H9 (cell line): ENCODE data around the gene TPPP. TPM values are rescaled to one million over a fixed set of nuclear protein-coding genes. Genes with fewer than 3 reads are reported as not detected.
"Not testable (repeated sequence)": the region's sequence is repeated elsewhere in the genome, so short reads cannot be mapped to it uniquely, and the experiment has no call there.

ENCODE experiments used
- DNase-seq: peaks from one replicate; pipeline ENCODE4 v3.0.0-alpha.2; 2017
- H2AFZ ChIP-seq: one replicate; pipeline ENCODE4 v1.6.1; 2013; ENCODE audit warnings: mild to moderate bottlenecking, low read length, control low read depth, moderate library complexity
- H2AK5ac ChIP-seq: 2 replicates; pipeline ENCODE4 v1.6.1; 2013; ENCODE audit warnings: low read length, control low read depth, mixed read lengths; ENCODE audit not compliant: insufficient read length
- H2BK120ac ChIP-seq: one replicate; pipeline ENCODE4 v1.6.1; 2013; ENCODE audit warnings: low read depth, mild to moderate bottlenecking, low read length, control low read depth, inconsistent platforms; ENCODE audit not compliant: poor library complexity, severe bottlenecking
- H2BK12ac ChIP-seq: 2 replicates; pipeline ENCODE4 v1.6.1; 2013; ENCODE audit warnings: low read length, control low read depth, mixed read lengths, low read depth; ENCODE audit not compliant: insufficient read length
- H2BK15ac ChIP-seq: 2 replicates; pipeline ENCODE4 v1.6.1; 2013; ENCODE audit warnings: low read depth, low read length, control low read depth
- H2BK20ac ChIP-seq: one replicate; pipeline ENCODE4 v1.6.1; 2013; ENCODE audit warnings: low read depth, mild to moderate bottlenecking, low read length, control low read depth, inconsistent platforms; ENCODE audit not compliant: poor library complexity, severe bottlenecking
- H2BK5ac ChIP-seq: 2 replicates; pipeline ENCODE4 v1.6.1; 2013; ENCODE audit warnings: low read length, control low read depth, mixed read lengths; ENCODE audit not compliant: insufficient read length
- H3K14ac ChIP-seq: 2 replicates; pipeline ENCODE4 v1.6.1; 2013; ENCODE audit warnings: low read length, control low read depth; ENCODE audit not compliant: insufficient read depth
- H3K18ac ChIP-seq: 2 replicates; pipeline ENCODE4 v1.6.1; 2013; ENCODE audit warnings: low read depth, mild to moderate bottlenecking, mixed read lengths, low read length, control low read depth; ENCODE audit not compliant: insufficient read length
- H3K23ac ChIP-seq: 2 replicates; pipeline ENCODE4 v1.6.1; 2013; ENCODE audit warnings: low read length, control low read depth, mixed read lengths, low read depth; ENCODE audit not compliant: insufficient read length
- H3K23me2 ChIP-seq: 2 replicates; pipeline ENCODE4 v1.6.1; 2013; ENCODE audit warnings: low read depth, mild to moderate bottlenecking, mixed read lengths, low read length, control low read depth; ENCODE audit not compliant: insufficient read length, poor library complexity, severe bottlenecking
- H3K27ac ChIP-seq: 2 replicates; pipeline ENCODE4 v1.5.1; 2013; ENCODE audit warnings: low read length, control low read depth, mixed read lengths, low read depth; ENCODE audit not compliant: insufficient read length
- H3K27me3 ChIP-seq: 2 replicates; pipeline ENCODE4 v1.6.1; 2013; ENCODE audit warnings: low read length, control low read depth, inconsistent platforms; ENCODE audit not compliant: insufficient read depth
- H3K4ac ChIP-seq: 2 replicates; pipeline ENCODE4 v1.6.1; 2013; ENCODE audit warnings: low read depth, mild to moderate bottlenecking, control low read depth, inconsistent platforms, low read length, moderate library complexity
- H3K4me1 ChIP-seq: 2 replicates; pipeline ENCODE4 v1.6.1; 2013; ENCODE audit warnings: low read length, control low read depth, inconsistent platforms; ENCODE audit not compliant: insufficient read depth
- H3K4me2 ChIP-seq: 2 replicates; pipeline ENCODE4 v1.6.1; 2013; ENCODE audit warnings: low read length, control low read depth, mixed read lengths; ENCODE audit not compliant: insufficient read length, insufficient read depth
- H3K56ac ChIP-seq: 2 replicates; pipeline ENCODE4 v1.6.1; 2013; ENCODE audit warnings: low read depth, mild to moderate bottlenecking, mixed read lengths, low read length, control low read depth; ENCODE audit not compliant: insufficient read length
- H3K79me1 ChIP-seq: 2 replicates; pipeline ENCODE4 v1.6.1; 2013; ENCODE audit warnings: low read depth, mild to moderate bottlenecking, moderate library complexity, low read length, control low read depth, inconsistent platforms; ENCODE audit not compliant: insufficient read depth, poor library complexity, severe bottlenecking
- H3K79me2 ChIP-seq: 2 replicates; pipeline ENCODE4 v1.6.1; 2013; ENCODE audit warnings: low read length, control low read depth, inconsistent platforms; ENCODE audit not compliant: insufficient read depth
- H3K9ac ChIP-seq: 2 replicates; pipeline ENCODE4 v1.6.1; 2013; ENCODE audit warnings: low read length, control low read depth, mixed read lengths; ENCODE audit not compliant: insufficient read length; ENCODE audit errors: extremely low read depth
- H3K9me3 ChIP-seq: one replicate; pipeline ENCODE4 v1.6.1; 2013; ENCODE audit warnings: low read depth, low read length, inconsistent platforms; ENCODE audit not compliant: control insufficient read depth
- H3T11ph ChIP-seq: one replicate; pipeline ENCODE4 v1.6.1; 2013; ENCODE audit warnings: mild to moderate bottlenecking, low read length, control low read depth, inconsistent platforms
- H4K20me1 ChIP-seq: one replicate; pipeline ENCODE4 v1.6.1; 2013; ENCODE audit not compliant: control insufficient read depth, insufficient read length, insufficient read depth
- H4K5ac ChIP-seq: 2 replicates; pipeline ENCODE4 v1.6.1; 2013; ENCODE audit warnings: low read depth, mild to moderate bottlenecking, mixed read lengths, low read length, control low read depth; ENCODE audit not compliant: insufficient read length
- H4K8ac ChIP-seq: replicated peaks from 2 replicates; pipeline ENCODE4 v1.6.1; 2013; ENCODE audit warnings: low read length, control low read depth, mixed read lengths, low read depth; ENCODE audit not compliant: insufficient read length
- H4K91ac ChIP-seq: 2 replicates; pipeline ENCODE4 v1.6.1; 2013; ENCODE audit warnings: low read depth, mild to moderate bottlenecking, moderate library complexity, mixed read lengths, low read length, control low read depth; ENCODE audit not compliant: insufficient read length
- H3K27ac Mint-ChIP-seq, 3 experiments: 2 replicates in 2 of 3; 3 replicates in 1 of 3; pipeline ENCODE4 v1.8.0; 2020 to 2021; ENCODE audit warnings: mixed read lengths in 3 of 3, mild to moderate bottlenecking in 1 of 3, moderate library complexity in 1 of 3
- H3K27me3 Mint-ChIP-seq: 2 replicates; pipeline ENCODE4 v1.8.0; 2021; ENCODE audit warnings: low read depth, mild to moderate bottlenecking, moderate library complexity, mixed read lengths
- H3K36me3 Mint-ChIP-seq, 3 experiments: 2 replicates in 2 of 3; 3 replicates in 1 of 3; pipeline ENCODE4 v1.8.0; 2020 to 2021; ENCODE audit warnings: low read depth in 3 of 3, mixed read lengths in 3 of 3; ENCODE audit not compliant: insufficient read depth in 1 of 3
- H3K4me1 Mint-ChIP-seq, 2 experiments: 2 replicates each; pipeline ENCODE4 v1.8.0; 2020; ENCODE audit warnings: mixed read lengths in 2 of 2
- H3K4me3 Mint-ChIP-seq, 2 experiments: 2 replicates in 1 of 2; 3 replicates in 1 of 2; pipeline ENCODE4 v1.8.0; 2020 to 2021; ENCODE audit warnings: mild to moderate bottlenecking in 2 of 2, mixed read lengths in 2 of 2, moderate library complexity in 1 of 2
- H3K9me3 Mint-ChIP-seq, 2 experiments: 2 replicates in 1 of 2; 3 replicates in 1 of 2; pipeline ENCODE4 v1.8.0; 2020; ENCODE audit warnings: mild to moderate bottlenecking in 2 of 2, mixed read lengths in 2 of 2, moderate library complexity in 1 of 2
- WGBS: extraction: QIAGEN DNeasy Blood & Tissue Kit; methylation state at CpG from one replicate; pipeline ENCODE4 v1.1.7; 2013; ENCODE audit warnings: missing lambda C conversion rate, low lambda C conversion rate, mixed read lengths; ENCODE audit not compliant: insufficient read length; ENCODE audit errors: extremely low coverage; 5-methylcytosine and 5-hydroxymethylcytosine counted together
- total RNA-seq: library from RNA; stranded (reverse); gene quantifications from 2 replicates; pipeline ENCODE4 v1.2.1, GENCODE V29; 2021

Gene TPPP
- total RNA-seq, 1 experiment from 2014 or later: 0.44 TPM

GRCh38 chr5:690293-690692 lies 2.9 kb downstream of the TPPP start:
- WGBS: no CpG with 5 or more reads among the region's 12 CpGs
- not testable (repeated sequence) for H3K9me3 ChIP-seq

DNA sequence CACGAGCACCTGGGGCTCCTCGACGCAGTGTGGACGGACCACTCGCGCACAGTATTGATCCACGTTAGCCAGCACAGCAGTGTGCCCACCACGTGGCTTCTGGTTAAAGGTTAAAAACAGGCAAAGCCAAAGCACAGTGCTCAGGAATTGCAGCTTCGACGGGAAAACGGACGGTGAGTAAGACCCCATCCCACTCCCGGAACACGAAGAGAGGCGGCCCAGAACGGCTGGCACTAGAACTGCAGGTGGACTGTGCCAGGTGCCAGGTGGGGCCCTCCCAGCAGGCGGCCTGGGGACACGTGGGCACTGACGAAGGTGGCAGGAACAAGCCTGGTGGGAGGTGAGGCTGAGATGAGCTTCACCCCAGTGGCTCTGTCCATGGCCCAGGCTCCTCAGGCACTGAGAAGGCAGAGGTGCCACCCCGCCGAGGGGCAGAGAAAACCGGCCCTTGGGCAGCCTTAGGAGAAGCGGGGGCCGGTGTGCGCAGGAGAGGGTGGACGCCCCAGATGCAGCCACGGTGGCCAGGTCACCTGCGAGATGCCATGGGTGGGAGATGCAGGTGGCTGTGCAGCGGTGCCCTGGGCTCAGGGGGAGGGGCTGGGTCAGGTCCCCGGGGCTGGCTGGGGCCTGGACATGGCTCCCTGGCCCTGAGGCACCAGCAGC lies 4.7 kb downstream of the TPPP start:
- H4K5ac ChIP-seq, H2BK15ac ChIP-seq, H3T11ph ChIP-seq, H3K9me3 ChIP-seq, H3K18ac ChIP-seq, H3K36me3 Mint-ChIP-seq, H3K27me3 ChIP-seq, H2BK12ac ChIP-seq, H2BK20ac ChIP-seq, H2AFZ ChIP-seq, H2BK120ac ChIP-seq, H3K9me3 Mint-ChIP-seq, H2BK5ac ChIP-seq, H4K91ac ChIP-seq, H3K4me2 ChIP-seq, H3K4me3 Mint-ChIP-seq, H4K20me1 ChIP-seq, DNase-seq, H2AK5ac ChIP-seq, H3K27ac ChIP-seq, H3K79me1 ChIP-seq, H3K9ac ChIP-seq, H3K4me1 Mint-ChIP-seq, H3K23ac ChIP-seq, H3K4me1 ChIP-seq, H3K27ac Mint-ChIP-seq, H3K23me2 ChIP-seq, H3K56ac ChIP-seq, H3K4ac ChIP-seq, H3K14ac ChIP-seq, H3K79me2 ChIP-seq, H4K8ac ChIP-seq: not testable (repeated sequence)
- H3K27me3 Mint-ChIP-seq: peaks cover 34% of the 10 kb centered on the region
- WGBS: no CpG with 5 or more reads among the region's 30 CpGs

More at GRCh38 chr5:690293-690692, 2.9 kb downstream of the TPPP start:
- not testable (repeated sequence) for H3K79me2 ChIP-seq, H3K4me2 ChIP-seq, H3K4ac ChIP-seq, H4K91ac ChIP-seq, H3K27ac ChIP-seq, DNase-seq, H3K9me3 Mint-ChIP-seq, H4K8ac ChIP-seq, H2BK5ac ChIP-seq, H3K9ac ChIP-seq, H2BK120ac ChIP-seq, H2AK5ac ChIP-seq, H2BK12ac ChIP-seq, H3K36me3 Mint-ChIP-seq, H3K27ac Mint-ChIP-seq, H3K4me3 Mint-ChIP-seq, H2BK15ac ChIP-seq, H3K56ac ChIP-seq, H3K23ac ChIP-seq, H3K27me3 ChIP-seq, H3K14ac ChIP-seq, H4K20me1 ChIP-seq, H3K4me1 Mint-ChIP-seq, H3K18ac ChIP-seq, H2BK20ac ChIP-seq, H3K79me1 ChIP-seq, H3T11ph ChIP-seq, H3K23me2 ChIP-seq, H2AFZ ChIP-seq, H3K4me1 ChIP-seq, H4K5ac ChIP-seq
- peaks cover 20% of the 10 kb centered on the region for H3K27me3 Mint-ChIP-seq
